ENCODE measurements around the gene PYCR2. TPM values are rescaled to one million over a fixed set of nuclear protein-coding genes. Genes with fewer than 3 reads are reported as not detected.

The PYCR2 gene
- total and polyA plus RNA-seq, 3 experiments from 2014 or later, result 92.5 to 131 (median 130) TPM

DNA sequence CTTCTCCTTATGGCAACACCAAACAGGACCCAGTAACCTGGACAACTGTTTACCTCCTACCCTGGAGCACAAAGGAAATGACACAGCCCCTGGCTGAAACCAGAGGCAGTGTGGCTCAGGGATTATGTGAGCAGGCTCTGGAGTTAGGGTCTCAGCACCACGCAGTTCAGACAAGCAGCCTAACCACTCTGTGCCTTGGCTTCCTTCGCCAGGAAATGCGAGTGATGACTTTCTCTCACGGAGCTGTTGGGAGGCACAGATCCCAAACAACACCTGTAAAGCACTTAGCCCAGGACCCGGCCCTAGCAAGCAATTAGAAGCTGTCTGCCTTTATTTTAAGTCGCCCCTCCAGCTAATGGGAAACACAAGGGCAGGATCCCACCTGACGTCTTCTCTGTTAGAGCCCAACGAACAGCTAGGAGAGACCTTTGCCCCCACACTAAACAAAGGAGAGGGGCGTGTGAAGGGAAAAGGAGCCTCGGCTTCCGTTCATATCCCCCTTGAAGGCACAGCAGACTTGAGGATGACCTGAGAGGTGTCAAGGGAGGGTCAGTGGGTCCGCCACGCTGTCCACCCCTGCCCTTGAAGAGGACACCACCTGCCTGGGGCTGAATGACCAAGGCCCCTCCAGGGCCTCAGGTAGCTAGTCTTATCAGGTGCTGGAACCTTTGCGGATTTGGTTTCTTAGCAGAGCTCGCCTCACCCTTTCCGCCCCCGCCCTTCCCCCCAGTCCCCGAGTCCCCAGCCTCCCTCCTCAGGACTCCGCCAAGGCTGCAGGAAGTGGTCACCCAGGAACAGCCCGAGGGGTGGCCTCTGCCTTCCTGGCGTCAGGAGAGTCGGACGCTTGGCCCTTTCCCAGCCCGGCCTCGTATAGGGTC lies 42.7 kb downstream of the PYCR2 start:
- H3K27me3 ChIP-seq (ENCODE audit: insufficient read depth, low read length, poor library complexity, severe bottlenecking), result no peaks in the 10 kb centered on the region
- DNase-seq, result peak in 4 of 5 donors; percentile 37 to 71 (median 48)
- CTCF ChIA-PET, result interaction anchor here (0.9 to 7.9 kb wide), 17 partner anchors 9 to 414 kb away, joined by 3 to 117 read pairs (median 6); partner anchors contain the start of genes PYCR2 and SRP9
- no peaks in the 10 kb centered on the region for H3K27me3 Mint-ChIP-seq
- H3K27ac Mint-ChIP-seq, result peak overlapping the region; percentile 90 to 97 (median 94)
- peaks cover 56% of the 10 kb centered on the region for H3K4me1 ChIP-seq (ENCODE audit: insufficient read depth, low read length)
- no peaks in the 10 kb centered on the region for H3K9me3 ChIP-seq (ENCODE audit: low read length)
- H3K36me3 Mint-ChIP-seq, result peaks cover 0 to 53% (median 8%) of the 10 kb centered on the region in 3 donors
- peak overlapping the region; percentile 94 to 99 (median 97) for H3K4me3 Mint-ChIP-seq
- peaks cover 22% of the 10 kb centered on the region for H3K36me3 ChIP-seq (ENCODE audit: insufficient read depth, low read length)
- peak overlapping the region; percentile 92 for H3K4me3 ChIP-seq (ENCODE audit: low read length)
- no peaks in the 10 kb centered on the region for H3K9me3 Mint-ChIP-seq
- H3K4me1 Mint-ChIP-seq, result peaks cover 56 to 61% (median 60%) of the 10 kb centered on the region in 3 donors
- H3K27ac ChIP-seq (ENCODE audit: low read depth, low read length), result peak overlapping the region; percentile 95
- POLR2A ChIA-PET, result interaction anchor here (0.6 to 4.8 kb wide), 13 partner anchors 9 to 579 kb away, joined by 3 to 95 read pairs (median 7); partner anchors contain the start of genes PYCR2 and SRP9

DNA sequence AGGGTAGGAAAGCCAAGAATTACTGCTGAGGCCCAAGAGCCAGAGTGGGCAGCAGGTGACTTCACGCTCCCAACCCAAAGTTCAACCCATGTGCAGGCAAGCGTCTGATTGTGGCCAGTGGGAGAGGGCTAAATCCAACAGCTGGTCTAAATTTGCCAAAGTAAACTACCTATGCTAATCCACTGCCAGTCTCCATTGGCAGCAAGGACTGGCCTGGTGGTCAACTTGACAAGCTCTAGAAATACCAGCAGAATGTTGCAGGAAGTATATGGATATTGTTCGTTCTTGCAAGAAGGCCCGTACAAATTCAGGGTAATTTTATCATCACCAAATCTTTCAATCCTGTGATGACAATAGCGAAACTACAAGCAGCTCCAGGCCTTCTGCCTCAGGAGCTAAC lies 43.4 kb downstream of the PYCR2 start:
- DNase-seq, result no peak
- no peaks in the 10 kb centered on the region for H3K9me3 ChIP-seq (ENCODE audit: low read length)
- H3K4me1 ChIP-seq (ENCODE audit: insufficient read depth, low read length), result peaks cover 63% of the 10 kb centered on the region
- POLR2A ChIA-PET, result interaction anchor here (0.6 to 4.8 kb wide), 9 partner anchors 9 to 579 kb away, joined by 3 to 95 read pairs (median 14); partner anchors contain the start of genes PYCR2 and SRP9
- H3K27me3 Mint-ChIP-seq, result no peaks in the 10 kb centered on the region
- peaks cover 22% of the 10 kb centered on the region for H3K36me3 ChIP-seq (ENCODE audit: insufficient read depth, low read length)
- H3K4me1 Mint-ChIP-seq, result peaks cover 62 to 68% (median 67%) of the 10 kb centered on the region in 3 donors
- H3K4me3 Mint-ChIP-seq, result peak overlapping the region; percentile 94 to 99 (median 97)
- H3K27ac ChIP-seq (ENCODE audit: low read depth, low read length), result peak overlapping the region; percentile 95
- peaks cover 0 to 59% (median 8%) of the 10 kb centered on the region in 3 donors for H3K36me3 Mint-ChIP-seq
- CTCF ChIA-PET, result interaction anchor here (0.6 to 7.9 kb wide), 10 partner anchors 9 to 405 kb away, joined by 3 to 117 read pairs (median 6); partner anchors contain the start of genes PYCR2 and SRP9
- peak overlapping the region; percentile 92 for H3K4me3 ChIP-seq (ENCODE audit: low read length)
- peak overlapping the region; percentile 90 to 97 (median 94) for H3K27ac Mint-ChIP-seq
- H3K9me3 Mint-ChIP-seq, result no peaks in the 10 kb centered on the region
- no peaks in the 10 kb centered on the region for H3K27me3 ChIP-seq (ENCODE audit: insufficient read depth, low read length, poor library complexity, severe bottlenecking)

DNA sequence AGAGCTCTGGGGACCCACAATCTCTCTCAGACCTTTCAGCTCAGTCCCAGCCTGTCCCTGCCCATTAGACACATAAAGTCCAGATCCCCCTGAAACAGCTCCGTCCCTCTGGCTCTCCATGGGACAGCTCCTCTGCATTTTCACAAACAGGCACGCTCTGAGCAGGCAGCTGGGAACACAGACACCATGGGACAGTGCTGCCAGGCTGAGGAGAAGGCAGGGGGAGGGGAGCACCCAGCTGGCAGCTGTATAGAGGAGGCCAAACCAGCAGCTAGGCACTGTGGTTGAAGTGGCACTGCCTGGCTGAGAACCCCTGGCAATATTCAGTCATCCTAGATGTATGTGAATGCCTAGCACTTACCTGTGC lies 43.8 kb downstream of the PYCR2 start:
- H3K4me1 Mint-ChIP-seq, result peaks cover 66 to 72% (median 71%) of the 10 kb centered on the region in 3 donors

DNA sequence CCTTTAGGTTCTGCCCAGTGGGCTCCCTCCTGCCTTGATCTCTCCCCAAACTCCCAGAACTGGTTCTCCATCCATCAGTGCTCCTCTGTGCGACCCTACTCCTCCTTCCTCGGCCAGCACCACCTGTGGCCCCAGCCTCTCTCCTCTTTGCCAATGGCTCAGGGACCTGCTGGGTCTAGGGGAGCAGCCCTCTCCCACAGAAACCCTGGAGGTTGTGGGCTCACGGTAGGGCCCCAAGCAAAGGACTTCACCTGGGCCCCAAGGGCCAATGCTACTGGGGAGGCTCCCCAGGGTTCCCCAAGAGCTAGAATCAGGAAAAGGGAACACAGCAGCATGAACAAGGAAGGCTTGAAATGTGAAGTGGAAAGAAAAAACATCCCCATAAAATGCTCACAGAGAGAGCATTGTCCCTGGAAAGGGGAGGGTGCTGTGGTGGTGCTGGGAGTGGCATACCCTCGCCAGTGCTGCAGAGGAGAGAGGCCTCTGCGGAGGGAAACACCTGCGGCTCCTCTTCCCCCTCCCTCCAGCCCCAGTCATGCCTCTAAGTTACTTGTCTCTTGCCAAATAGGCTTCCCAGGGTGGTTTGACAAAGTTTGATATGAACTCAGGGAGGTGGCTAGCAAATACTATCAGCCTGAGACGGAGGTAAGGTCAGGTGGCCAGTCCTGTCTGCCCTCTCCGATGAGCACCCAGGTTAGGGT lies 44.4 kb downstream of the PYCR2 start:
- ChIA-PET POLR2A (interaction anchor here (1.0 to 4.8 kb wide), 4 partner anchors 13 to 101 kb away, joined by 3 to 95 read pairs (median 20); partner anchors contain the start of genes PYCR2 and SRP9), CTCF (interaction anchor here (0.6 to 7.9 kb wide), 4 partner anchors 17 to 45 kb away, joined by 3 to 117 read pairs (median 30); partner anchors contain the start of gene PYCR2)
- peaks cover 28% of the 10 kb centered on the region for H3K36me3 ChIP-seq (ENCODE audit: insufficient read depth, low read length)
- H3K27me3 ChIP-seq (ENCODE audit: insufficient read depth, low read length, poor library complexity, severe bottlenecking), result no peaks in the 10 kb centered on the region
- no peak overlapping the region for H3K27ac ChIP-seq (ENCODE audit: low read depth, low read length)
- H3K4me1 Mint-ChIP-seq, result peaks cover 72 to 75% (median 74%) of the 10 kb centered on the region in 3 donors
- H3K9me3 ChIP-seq (ENCODE audit: low read length), result no peaks in the 10 kb centered on the region
- peak overlapping the region; percentile 92 for H3K4me3 ChIP-seq (ENCODE audit: low read length)
- H3K4me1 ChIP-seq (ENCODE audit: insufficient read depth, low read length), result peaks cover 69% of the 10 kb centered on the region
- H3K36me3 Mint-ChIP-seq, result peaks cover 0 to 69% (median 8%) of the 10 kb centered on the region in 3 donors
- no peak for DNase-seq
- H3K4me3 Mint-ChIP-seq, result peak overlapping the region; percentile 94 to 99 (median 97)
- no peaks in the 10 kb centered on the region for H3K27me3 Mint-ChIP-seq
- H3K9me3 Mint-ChIP-seq, result no peaks in the 10 kb centered on the region
- peak overlapping the region; percentile 78 to 96 (median 94) for H3K27ac Mint-ChIP-seq

More for the DNA sequence above, 43.8 kb downstream of the PYCR2 start:
- Mint-ChIP-seq H3K36me3 (peaks cover 0 to 63% (median 8%) of the 10 kb centered on the region in 3 donors), H3K27ac (peak overlapping the region; percentile 90 to 96 (median 94)), H3K9me3 (no peaks in the 10 kb centered on the region), H3K27me3 (no peaks in the 10 kb centered on the region), H3K4me3 (peak overlapping the region; percentile 94 to 99 (median 97))
- ChIA-PET POLR2A (interaction anchor here (0.9 to 4.8 kb wide), 5 partner anchors 14 to 413 kb away, joined by 3 to 95 read pairs (median 14); partner anchors contain the start of genes PYCR2 and SRP9), CTCF (interaction anchor here (0.6 to 7.9 kb wide), 7 partner anchors 10 to 102 kb away, joined by 3 to 117 read pairs (median 5); partner anchors contain the start of genes PYCR2 and SRP9)
- DNase-seq, result no peak
- Histone ChIP-seq H3K36me3 (ENCODE audit: insufficient read depth, low read length) (peaks cover 25% of the 10 kb centered on the region), H3K27ac (ENCODE audit: low read depth, low read length) (no peak overlapping the region), H3K4me3 (ENCODE audit: low read length) (peak overlapping the region; percentile 92), H3K4me1 (ENCODE audit: insufficient read depth, low read length) (peaks cover 67% of the 10 kb centered on the region), H3K27me3 (ENCODE audit: insufficient read depth, low read length, poor library complexity, severe bottlenecking) (no peaks in the 10 kb centered on the region), H3K9me3 (ENCODE audit: low read length) (no peaks in the 10 kb centered on the region)

DNA sequence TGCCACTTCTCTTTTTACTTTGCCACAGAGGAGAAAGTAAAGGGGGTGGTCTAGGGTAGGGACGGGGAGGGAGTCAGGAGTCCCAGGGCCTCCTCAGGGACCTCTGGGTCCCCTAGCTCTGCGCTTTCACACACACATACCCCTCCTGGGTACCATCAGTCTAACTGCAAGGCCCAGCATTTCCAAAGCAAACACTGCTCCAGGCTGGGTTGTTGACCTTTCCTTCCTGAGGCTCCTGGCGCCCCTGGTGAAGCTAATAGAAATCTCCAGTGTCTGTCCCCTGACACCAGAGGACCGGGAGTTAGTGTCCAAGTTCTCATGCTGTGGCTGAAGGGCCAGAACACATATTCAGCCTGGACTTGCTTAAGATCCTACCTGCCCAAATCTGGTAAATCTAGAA lies 45.8 kb downstream of the PYCR2 start:
- Histone ChIP-seq H3K27me3 (ENCODE audit: insufficient read depth, low read length, poor library complexity, severe bottlenecking) (no peaks in the 10 kb centered on the region), H3K27ac (ENCODE audit: low read depth, low read length) (no peak overlapping the region), H3K9me3 (ENCODE audit: low read length) (no peaks in the 10 kb centered on the region), H3K4me3 (ENCODE audit: low read length) (peak overlapping the region; percentile 92), H3K36me3 (ENCODE audit: insufficient read depth, low read length) (peaks cover 42% of the 10 kb centered on the region), H3K4me1 (ENCODE audit: insufficient read depth, low read length) (peaks cover 62% of the 10 kb centered on the region)
- Mint-ChIP-seq H3K27me3 (no peaks in the 10 kb centered on the region), H3K9me3 (no peaks in the 10 kb centered on the region), H3K36me3 (peaks cover 4 to 82% (median 13%) of the 10 kb centered on the region in 3 donors), H3K4me3 (peak overlapping the region; percentile 56 to 99 (median 97)), H3K4me1 (peaks cover 72 to 78% (median 73%) of the 10 kb centered on the region in 3 donors), H3K27ac (peak overlapping the region; percentile 78 to 94 (median 90))
- DNase-seq, result no peak
- ChIA-PET CTCF (interaction anchor here (0.7 to 7.9 kb wide), 4 partner anchors 19 to 404 kb away, joined by 3 to 117 read pairs (median 6); no protein-coding TSS in a partner anchor), POLR2A (interaction anchor here (0.6 kb wide), 1 partner anchor 99 kb away, joined by 6 read pairs; no protein-coding TSS in a partner anchor)

DNA sequence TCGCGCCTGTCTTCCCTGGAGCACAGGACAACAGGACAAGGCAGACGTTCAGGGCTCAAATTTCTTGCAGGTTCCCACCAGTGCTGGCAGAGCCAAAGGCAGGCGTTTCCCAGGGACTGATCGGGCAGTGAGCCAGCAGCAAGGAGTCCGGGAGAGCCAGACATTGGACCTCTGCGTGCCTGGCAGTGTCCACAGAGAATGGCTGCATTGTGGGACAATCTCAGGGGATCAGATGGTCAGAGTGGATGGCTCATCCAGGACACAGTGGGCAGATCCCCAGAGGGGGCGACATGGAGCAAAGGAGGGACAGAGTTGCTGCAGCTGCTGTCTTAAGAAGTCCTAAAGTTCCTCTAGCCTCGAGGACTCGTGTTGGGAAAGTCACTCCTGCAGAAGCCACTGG lies 46.5 kb downstream of the PYCR2 start:
- POLR2A ChIA-PET, result interaction anchor here (0.5 to 1.5 kb wide), 2 partner anchors 23 to 68 kb away, joined by 3 read pairs; no protein-coding TSS in a partner anchor
- peak overlapping the region; percentile 64 to 94 (median 90) for H3K27ac Mint-ChIP-seq
- CTCF ChIA-PET, result interaction anchor here (0.9 to 7.9 kb wide), 9 partner anchors 11 to 403 kb away, joined by 3 to 117 read pairs (median 3); partner anchors contain the start of genes PYCR2 and SRP9

More for the DNA sequence above, 46.5 kb downstream of the PYCR2 start:
- peak in 1 of 5 donors; percentile 57 for DNase-seq
- Histone ChIP-seq H3K9me3 (ENCODE audit: low read length) (no peaks in the 10 kb centered on the region), H3K27me3 (ENCODE audit: insufficient read depth, low read length, poor library complexity, severe bottlenecking) (no peaks in the 10 kb centered on the region), H3K27ac (ENCODE audit: low read depth, low read length) (no peak overlapping the region), H3K4me3 (ENCODE audit: low read length) (no peak overlapping the region), H3K36me3 (ENCODE audit: insufficient read depth, low read length) (peaks cover 47% of the 10 kb centered on the region), H3K4me1 (ENCODE audit: insufficient read depth, low read length) (peaks cover 61% of the 10 kb centered on the region)
- H3K9me3 Mint-ChIP-seq, result no peaks in the 10 kb centered on the region
- H3K36me3 Mint-ChIP-seq, result peaks cover 4 to 85% (median 16%) of the 10 kb centered on the region in 3 donors
- peaks cover 73 to 80% (median 75%) of the 10 kb centered on the region in 3 donors for H3K4me1 Mint-ChIP-seq
- H3K4me3 Mint-ChIP-seq, result peak overlapping the region; percentile 19 to 97 (median 65)
- no peaks in the 10 kb centered on the region for H3K27me3 Mint-ChIP-seq

Data from CD8-positive, alpha-beta memory T cell (primary cell).